ENCODE data around the gene TSNAXIP1.

The TSNAXIP1 gene

GRCh38 chr16:67763066-67763465 lies 43.6 kb upstream of the TSNAXIP1 start:
- TF ChIP-seq CTCF (conservative IDR thresholded peaks at IDR 0.05; ENCODE audit: low read depth, low read length) = no peak
- no peak for DNase-seq (ENCODE audit: low read depth)

GRCh38 chr16:67764158-67764667 lies 42.5 kb upstream of the TSNAXIP1 start:
- no peak for DNase-seq (ENCODE audit: low read depth)

More at GRCh38 chr16:67763066-67763465, 43.6 kb upstream of the TSNAXIP1 start:
- no peak overlapping the region for H3K4me3 ChIP-seq (ENCODE audit: low read length)

DNA sequence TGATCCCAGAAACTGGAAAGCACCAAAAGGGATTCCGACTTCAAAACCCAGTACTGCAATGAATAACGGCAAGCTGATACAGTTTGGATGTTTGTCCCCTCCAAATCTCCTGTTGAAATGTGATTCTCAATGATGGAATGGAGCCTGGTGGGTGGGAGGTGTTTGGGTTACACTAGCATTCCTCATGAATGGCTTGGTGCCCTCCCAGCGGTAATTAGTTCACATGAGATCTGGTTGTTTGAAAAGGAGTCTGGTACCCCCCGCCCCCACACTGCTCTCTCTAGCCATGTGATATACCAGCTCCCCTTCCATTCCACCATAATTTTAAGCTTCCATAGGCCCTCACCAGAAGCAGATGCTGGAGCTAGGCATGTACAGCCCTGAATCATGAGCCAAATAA lies 40.4 kb upstream of the TSNAXIP1 start:
- no peak for DNase-seq (ENCODE audit: low read depth)
- H3K4me3 ChIP-seq (ENCODE audit: low read length) = no peak overlapping the region
- TF ChIP-seq CTCF (conservative IDR thresholded peaks at IDR 0.05; ENCODE audit: low read depth, low read length) = no peak

More at GRCh38 chr16:67764158-67764667, 42.5 kb upstream of the TSNAXIP1 start:
- no peak overlapping the region for H3K4me3 ChIP-seq (ENCODE audit: low read length)
- TF ChIP-seq CTCF (conservative IDR thresholded peaks at IDR 0.05; ENCODE audit: low read depth, low read length) = no peak

GRCh38 chr16:67767953-67768352 lies 38.7 kb upstream of the TSNAXIP1 start:
- peak; percentile 33 for DNase-seq (ENCODE audit: low read depth)
- TF ChIP-seq CTCF (conservative IDR thresholded peaks at IDR 0.05; ENCODE audit: low read depth, low read length) = no peak

GRCh38 chr16:67770346-67770991 lies 36.2 kb upstream of the TSNAXIP1 start:
- no peak for TF ChIP-seq CTCF (conservative IDR thresholded peaks at IDR 0.05; ENCODE audit: low read depth, low read length)
- DNase-seq (ENCODE audit: low read depth) = no peak
- no peak overlapping the region for H3K4me3 ChIP-seq (ENCODE audit: low read length)

More at GRCh38 chr16:67767953-67768352, 38.7 kb upstream of the TSNAXIP1 start:
- no peak overlapping the region for H3K4me3 ChIP-seq (ENCODE audit: low read length)

DNA sequence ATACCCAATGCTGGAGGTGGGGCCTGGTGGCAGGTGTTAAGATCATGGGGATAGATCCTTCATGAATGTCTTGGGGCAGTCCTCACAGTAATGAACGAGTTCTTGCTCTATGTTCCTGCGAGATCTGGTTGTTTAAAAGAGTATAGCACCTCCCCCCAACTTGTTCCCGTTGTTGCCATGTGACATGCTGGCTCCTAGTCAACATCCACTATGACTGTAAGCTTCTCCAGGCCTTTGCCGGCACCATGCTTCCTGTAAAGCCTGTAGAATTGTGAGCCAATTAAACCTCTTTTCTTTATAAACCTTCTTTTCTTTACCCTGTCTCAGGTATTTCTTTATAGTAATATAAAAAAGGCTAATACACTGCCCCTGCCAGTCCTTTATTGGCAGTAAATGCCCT lies 33.6 kb upstream of the TSNAXIP1 start:
- no peak for TF ChIP-seq CTCF (conservative IDR thresholded peaks at IDR 0.05; ENCODE audit: low read depth, low read length)

More for the DNA sequence above, 33.6 kb upstream of the TSNAXIP1 start:
- no peak overlapping the region for H3K4me3 ChIP-seq (ENCODE audit: low read length)
- DNase-seq (ENCODE audit: low read depth) = peak; percentile 22

Data from retinal pigment epithelial cell (primary cell).